ENCODE data around the gene HMX1. TPM values are rescaled to one million over a fixed set of nuclear protein-coding genes. Genes with fewer than 3 reads are reported as not detected.

HMX1 gene
- total RNA-seq, 2 experiments from 2014 or later: not detected

DNA sequence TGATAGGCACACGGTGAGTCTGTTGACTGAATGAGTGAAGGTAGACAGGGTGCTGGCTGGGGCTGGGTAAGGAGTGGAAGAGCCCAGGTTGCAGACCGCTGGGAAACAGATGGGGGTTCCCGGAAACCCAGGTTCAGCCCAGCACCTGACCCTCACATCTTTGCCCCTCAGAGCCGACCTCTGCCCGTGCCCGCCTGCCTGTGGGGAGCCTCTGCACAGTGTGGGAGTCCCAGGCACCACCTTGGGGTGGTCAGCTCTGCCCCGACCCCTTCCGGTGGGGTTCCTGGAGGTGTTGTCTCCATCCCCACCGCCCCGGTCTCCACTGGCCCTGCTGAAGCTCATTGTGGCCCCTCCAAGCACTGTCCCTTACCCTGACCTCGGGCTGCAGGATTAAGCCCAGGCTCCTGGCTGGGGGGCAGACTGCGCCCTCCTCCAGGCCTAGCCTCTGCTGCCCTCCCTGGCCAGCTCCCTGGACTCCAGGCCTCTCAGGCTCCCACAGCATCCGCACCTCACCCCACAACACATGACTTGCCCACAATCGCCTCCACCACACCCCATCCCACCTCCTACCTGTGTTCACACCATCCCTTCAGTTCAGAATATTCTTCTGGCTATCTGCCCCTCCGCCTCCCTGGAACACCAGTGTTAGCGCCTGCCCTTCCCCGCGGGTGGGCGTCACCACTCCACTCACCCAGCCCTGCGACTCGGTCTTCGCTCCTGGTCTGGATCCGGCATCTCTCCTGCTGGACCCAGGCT, 21.4 kb downstream of the HMX1 start:
- no peaks in the 10 kb centered on the region for H3K36me3 Mint-ChIP-seq
- peaks cover 31% of the 10 kb centered on the region for H3K27me3 Mint-ChIP-seq
- H3K9me3 Mint-ChIP-seq: no peaks in the 10 kb centered on the region
- no peaks in the 10 kb centered on the region for H3K4me1 Mint-ChIP-seq
- H3K4me3 Mint-ChIP-seq: no peak overlapping the region
- no peak for DNase-seq
- no peak overlapping the region for H3K27ac Mint-ChIP-seq

DNA sequence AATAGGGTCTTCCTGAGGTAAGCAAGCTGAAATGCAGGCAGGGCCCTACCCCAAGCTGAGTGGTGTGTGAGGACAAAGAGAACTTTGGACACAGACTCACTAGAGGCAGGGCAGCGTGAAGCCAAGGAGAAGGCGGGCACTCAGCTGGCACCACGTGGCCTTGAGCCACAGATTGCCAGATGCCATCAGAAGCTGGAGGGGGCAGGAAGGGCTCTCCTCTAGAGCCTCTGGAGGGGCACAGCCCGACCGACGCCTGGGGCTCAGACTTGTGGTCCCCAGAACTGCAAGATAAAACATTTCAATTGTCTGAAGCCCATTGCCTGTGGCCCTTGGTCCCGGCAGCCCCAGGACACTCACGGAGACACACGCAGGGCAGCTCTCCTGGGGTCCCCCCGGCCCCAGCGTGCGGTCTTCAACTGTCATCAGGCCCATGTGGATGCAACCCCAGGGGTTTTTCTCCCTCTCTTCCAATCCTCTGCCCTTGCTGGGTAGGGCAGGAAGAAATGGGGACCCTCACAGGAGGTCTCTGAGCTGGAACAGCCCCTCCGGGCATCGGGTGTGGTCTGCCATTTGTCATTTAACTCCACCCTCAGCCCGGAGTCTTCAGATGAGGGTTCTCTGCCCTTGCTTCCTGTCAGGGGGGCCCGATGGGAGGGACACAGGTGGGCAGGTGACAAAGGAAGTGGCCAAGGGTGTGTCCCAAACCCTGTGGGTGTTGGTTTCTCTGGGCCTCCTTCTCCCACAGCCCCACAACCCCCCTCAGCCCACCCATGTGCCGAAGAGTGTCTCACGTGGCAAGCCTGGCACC, 22.2 kb downstream of the HMX1 start:
- Mint-ChIP-seq H3K4me3 (no peak overlapping the region), H3K27me3 (peaks cover 23% of the 10 kb centered on the region), H3K4me1 (no peaks in the 10 kb centered on the region), H3K36me3 (no peaks in the 10 kb centered on the region), H3K9me3 (no peaks in the 10 kb centered on the region), H3K27ac (no peak overlapping the region)
- no peak for DNase-seq

DNA sequence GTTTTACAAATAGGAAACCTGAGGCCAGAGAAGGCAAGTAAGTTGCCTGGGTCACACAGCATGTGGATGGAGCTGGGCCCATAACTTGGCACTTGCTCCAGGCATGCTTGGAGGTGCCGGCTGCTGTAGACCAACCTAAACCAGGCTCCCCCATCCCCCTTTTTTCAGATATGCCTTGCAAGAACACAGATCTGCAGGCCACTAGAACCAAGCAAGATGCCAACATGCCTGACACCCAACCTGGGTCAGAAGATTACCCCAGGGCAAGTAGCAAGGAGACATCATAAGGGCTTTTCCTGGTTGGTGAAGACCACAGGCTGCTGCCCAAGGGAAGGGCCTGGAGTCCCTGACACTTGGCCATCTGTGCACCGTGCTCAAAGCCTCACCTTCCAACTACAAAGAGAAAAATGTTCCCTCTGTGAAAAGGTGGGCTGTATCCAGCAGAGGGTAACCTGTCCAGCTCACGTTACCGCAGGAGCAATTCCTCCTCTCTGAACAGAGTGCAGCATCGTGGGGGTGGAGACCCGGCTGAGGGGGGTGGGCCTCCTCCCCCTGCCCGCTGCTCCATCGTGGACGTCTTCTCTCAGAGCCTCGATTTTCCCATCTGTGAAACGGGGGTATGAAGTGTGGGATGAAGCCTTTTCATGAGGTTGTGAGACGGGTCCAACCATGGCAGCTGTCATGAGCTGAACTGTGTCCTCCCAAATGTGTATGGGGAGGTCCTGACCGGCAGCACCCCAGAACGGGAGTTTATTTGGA, 23.0 kb downstream of the HMX1 start:
- Mint-ChIP-seq H3K4me1 (no peaks in the 10 kb centered on the region), H3K36me3 (no peaks in the 10 kb centered on the region), H3K4me3 (no peak overlapping the region), H3K27ac (no peak overlapping the region), H3K9me3 (no peaks in the 10 kb centered on the region), H3K27me3 (peaks cover 20% of the 10 kb centered on the region)
- no peak for DNase-seq

DNA sequence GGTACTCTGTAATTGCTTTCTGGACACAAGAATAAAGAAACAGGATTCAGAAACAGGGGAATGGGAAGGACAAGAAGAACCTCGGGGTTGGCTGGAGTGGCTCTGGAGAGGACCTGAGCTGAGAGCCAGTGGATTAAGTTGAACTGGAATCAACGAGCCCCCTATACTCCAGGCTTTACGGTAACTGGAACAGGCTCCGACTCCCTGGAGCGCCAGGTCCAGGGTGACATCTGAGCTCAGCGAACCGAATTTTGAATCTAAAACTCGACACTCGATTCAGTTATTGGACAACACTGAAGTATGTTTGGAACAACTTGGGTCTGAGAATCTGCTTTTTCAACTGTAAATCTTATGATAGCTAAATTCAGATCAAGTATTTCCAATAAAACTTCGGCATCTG, 23.9 kb downstream of the HMX1 start:
- no peak overlapping the region for H3K4me3 Mint-ChIP-seq
- H3K9me3 Mint-ChIP-seq: no peaks in the 10 kb centered on the region
- H3K27ac Mint-ChIP-seq: no peak overlapping the region
- DNase-seq: no peak
- H3K4me1 Mint-ChIP-seq: no peaks in the 10 kb centered on the region
- no peaks in the 10 kb centered on the region for H3K36me3 Mint-ChIP-seq
- peaks cover 13% of the 10 kb centered on the region for H3K27me3 Mint-ChIP-seq

DNA sequence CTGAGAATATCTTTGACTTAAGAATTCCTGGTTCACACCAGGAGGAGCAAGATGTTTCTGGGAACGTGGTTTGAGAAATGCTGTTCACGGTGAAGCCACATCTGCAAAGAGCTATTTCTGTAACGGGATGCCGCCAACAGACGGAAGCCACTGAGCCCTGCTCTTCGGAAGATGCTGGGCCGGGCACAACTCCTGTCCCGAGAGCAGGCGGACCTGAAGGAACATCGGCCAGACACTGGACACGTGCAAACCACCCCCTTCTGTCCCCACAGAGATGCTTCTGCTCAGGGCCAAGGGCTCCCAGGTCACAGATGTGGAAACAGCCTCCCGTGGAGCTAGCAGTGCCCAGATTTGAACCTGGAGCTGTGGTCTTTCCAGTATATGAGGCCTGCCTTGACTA, 24.3 kb downstream of the HMX1 start:
- DNase-seq: no peak
- Mint-ChIP-seq H3K36me3 (no peaks in the 10 kb centered on the region), H3K27ac (no peak overlapping the region), H3K4me3 (no peak overlapping the region), H3K9me3 (no peaks in the 10 kb centered on the region), H3K27me3 (peaks cover 11% of the 10 kb centered on the region), H3K4me1 (no peaks in the 10 kb centered on the region)

GRCh38 chr4:8846826-8847225, 24.8 kb downstream of the HMX1 start:
- H3K4me1 Mint-ChIP-seq: no peaks in the 10 kb centered on the region
- H3K4me3 Mint-ChIP-seq: no peak overlapping the region
- no peaks in the 10 kb centered on the region for H3K9me3 Mint-ChIP-seq
- no peaks in the 10 kb centered on the region for H3K36me3 Mint-ChIP-seq
- DNase-seq: no peak
- no peak overlapping the region for H3K27ac Mint-ChIP-seq
- H3K27me3 Mint-ChIP-seq: peaks cover 11% of the 10 kb centered on the region

- no peaks in the 10 kb centered on the region for H3K36me3 Mint-ChIP-seq
- H3K4me3 Mint-ChIP-seq: no peak overlapping the region
- H3K4me1 Mint-ChIP-seq: no peaks in the 10 kb centered on the region
- peaks cover 11% of the 10 kb centered on the region for H3K27me3 Mint-ChIP-seq
- no peak for DNase-seq
- no peaks in the 10 kb centered on the region for H3K9me3 Mint-ChIP-seq
- H3K27ac Mint-ChIP-seq: no peak overlapping the region
These were observed 25.5 kb downstream of the HMX1 start for GRCh38 chr4:8846046-8846720.

DNA sequence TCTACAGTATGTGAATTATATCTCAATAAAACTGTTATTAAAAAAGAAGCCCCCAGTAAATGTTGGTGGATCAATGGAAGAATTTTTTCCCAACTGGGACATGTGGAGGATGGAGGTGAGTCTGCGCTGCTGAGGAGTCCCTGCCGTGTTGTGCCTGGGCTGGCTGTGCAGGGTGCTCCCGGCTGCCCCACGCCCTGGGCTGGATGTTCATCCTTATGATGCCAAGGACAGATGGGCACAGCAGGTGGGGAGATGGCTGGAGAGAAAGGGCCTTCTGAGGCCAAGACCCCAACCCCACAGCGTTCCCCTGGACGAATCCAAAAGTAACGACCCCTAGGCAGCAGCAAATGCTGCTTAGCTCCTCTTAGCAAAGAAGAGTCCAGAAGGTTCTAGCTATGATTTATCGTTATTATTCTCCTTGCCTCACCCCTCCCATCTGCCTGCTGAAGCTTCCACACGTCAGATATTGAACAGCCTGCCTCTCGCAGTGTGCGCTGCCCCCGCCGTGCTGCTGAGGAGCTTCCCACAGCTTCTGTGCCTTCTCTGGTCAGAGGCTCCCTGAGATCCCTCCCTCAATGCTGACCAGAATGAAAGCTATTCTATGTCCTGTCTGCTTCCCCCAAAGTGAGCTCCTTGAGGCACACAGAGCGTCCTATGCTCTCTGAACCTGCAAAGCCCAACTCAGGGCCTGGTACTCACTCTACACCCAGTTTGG, 26.5 kb downstream of the HMX1 start:
- Mint-ChIP-seq H3K4me3 (no peak overlapping the region), H3K27me3 (peaks cover 11% of the 10 kb centered on the region), H3K27ac (no peak overlapping the region), H3K4me1 (no peaks in the 10 kb centered on the region), H3K9me3 (no peaks in the 10 kb centered on the region), H3K36me3 (no peaks in the 10 kb centered on the region)
- no peak for DNase-seq

DNA sequence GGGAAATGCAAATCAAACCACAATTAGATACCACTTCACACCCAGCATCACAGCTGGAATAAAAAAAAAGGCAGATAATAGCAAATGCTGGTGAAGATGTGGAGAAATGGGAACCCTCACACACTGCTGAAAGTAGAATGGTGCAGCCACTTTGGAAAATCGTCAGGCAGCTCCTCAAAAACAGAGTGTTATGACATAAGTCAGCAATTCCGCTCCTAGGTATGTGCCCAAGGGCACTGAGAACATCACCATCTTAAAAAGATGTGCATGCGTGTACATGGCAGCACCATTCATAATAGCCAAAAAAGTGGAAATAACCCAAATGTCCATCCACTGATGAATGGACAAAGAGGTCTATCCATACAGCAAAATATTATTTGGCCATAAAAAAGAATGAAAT, 28.0 kb downstream of the HMX1 start:
- DNase-seq: no peak
- H3K36me3 Mint-ChIP-seq: no peaks in the 10 kb centered on the region
- no peak overlapping the region for H3K4me3 Mint-ChIP-seq
- no peak overlapping the region for H3K27ac Mint-ChIP-seq
- no peaks in the 10 kb centered on the region for H3K4me1 Mint-ChIP-seq
- H3K27me3 Mint-ChIP-seq: peaks cover 7% of the 10 kb centered on the region
- H3K9me3 Mint-ChIP-seq: no peaks in the 10 kb centered on the region

GRCh38 chr4:8842614-8843013, 29.0 kb downstream of the HMX1 start:
- no peak overlapping the region for H3K27ac Mint-ChIP-seq
- no peaks in the 10 kb centered on the region for H3K9me3 Mint-ChIP-seq
- peaks cover 4% of the 10 kb centered on the region for H3K27me3 Mint-ChIP-seq
- no peak for DNase-seq
- H3K36me3 Mint-ChIP-seq: no peaks in the 10 kb centered on the region
- no peak overlapping the region for H3K4me3 Mint-ChIP-seq
- H3K4me1 Mint-ChIP-seq: no peaks in the 10 kb centered on the region

DNA sequence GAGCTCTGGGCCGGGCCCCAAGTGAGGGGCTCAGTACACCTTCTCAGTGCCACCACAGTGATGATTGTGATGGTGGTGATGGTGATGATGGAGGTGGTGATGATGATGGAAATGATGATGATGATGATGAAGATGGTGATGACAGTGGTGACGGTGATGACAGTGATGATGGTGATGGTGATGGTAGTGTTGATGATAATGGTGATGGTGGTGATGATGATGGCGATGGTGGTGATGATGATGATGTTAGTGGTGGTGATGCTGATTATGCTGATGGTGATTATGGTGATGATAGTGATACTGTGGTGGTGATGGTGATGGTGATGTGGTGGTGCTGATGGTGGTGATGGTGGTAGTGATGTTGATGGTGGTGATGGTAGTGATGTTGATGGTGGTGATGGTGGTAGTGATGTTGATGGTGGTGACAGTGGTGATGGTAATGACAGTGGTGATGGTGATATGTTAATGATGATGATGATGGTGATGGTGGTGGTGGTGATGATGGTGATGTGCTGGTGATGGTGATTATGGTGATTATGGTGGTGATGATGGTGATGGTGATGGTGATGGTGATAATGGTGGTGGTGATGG, 29.9 kb downstream of the HMX1 start:
- Mint-ChIP-seq H3K36me3 (no peaks in the 10 kb centered on the region), H3K9me3 (no peaks in the 10 kb centered on the region), H3K27ac (no peak overlapping the region), H3K4me3 (no peak overlapping the region), H3K4me1 (no peaks in the 10 kb centered on the region), H3K27me3 (peaks cover 3% of the 10 kb centered on the region)
- DNase-seq: no peak

GRCh38 chr4:8840816-8841455, 30.7 kb downstream of the HMX1 start:
- H3K4me1 Mint-ChIP-seq: no peaks in the 10 kb centered on the region
- peaks cover 3% of the 10 kb centered on the region for H3K27me3 Mint-ChIP-seq
- H3K9me3 Mint-ChIP-seq: no peaks in the 10 kb centered on the region
- H3K27ac Mint-ChIP-seq: no peak overlapping the region
- H3K36me3 Mint-ChIP-seq: no peaks in the 10 kb centered on the region
- H3K4me3 Mint-ChIP-seq: no peak overlapping the region
- no peak for DNase-seq

DNA sequence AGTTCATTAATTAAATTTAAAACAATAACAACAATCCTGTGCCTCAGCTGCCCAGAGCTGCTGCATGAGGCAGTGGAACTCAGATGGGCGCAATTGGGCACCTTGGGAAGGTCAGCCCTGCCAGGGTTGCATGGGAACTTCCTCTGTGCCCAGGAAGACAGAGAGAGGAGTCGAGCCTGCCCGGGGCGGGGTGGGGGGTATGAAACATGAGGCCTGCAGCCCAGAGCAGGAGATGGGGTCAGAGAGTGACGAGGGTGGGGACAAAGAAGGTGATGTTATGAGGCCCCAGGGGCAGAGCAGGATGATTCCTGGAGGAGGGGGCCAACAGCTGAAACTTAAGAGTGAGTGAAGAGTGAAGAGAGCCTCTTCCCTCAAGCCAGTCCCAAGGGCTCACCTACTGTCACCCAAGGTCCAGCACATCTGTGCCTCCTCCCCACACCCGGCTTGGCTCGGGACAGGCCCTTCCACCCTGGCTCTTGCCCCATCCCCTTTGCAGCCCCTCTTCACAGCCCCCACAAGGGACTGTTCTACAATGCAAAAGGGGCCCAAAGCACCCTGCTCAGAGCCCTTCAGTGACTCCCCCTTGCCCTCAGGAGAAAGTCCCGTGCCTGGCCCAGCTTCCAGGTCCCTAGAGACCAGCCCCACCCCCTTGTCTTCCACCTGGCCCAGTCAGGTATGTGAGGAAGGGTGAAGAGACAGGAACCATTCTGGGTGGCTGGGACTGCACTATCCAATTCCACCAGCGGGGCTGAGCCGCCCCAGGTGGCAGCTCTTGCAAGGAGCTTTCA, 31.4 kb downstream of the HMX1 start:
- no peak for DNase-seq
- Mint-ChIP-seq H3K27ac (no peak overlapping the region), H3K36me3 (no peaks in the 10 kb centered on the region), H3K27me3 (peaks cover 3% of the 10 kb centered on the region), H3K4me1 (no peaks in the 10 kb centered on the region), H3K4me3 (no peak overlapping the region), H3K9me3 (no peaks in the 10 kb centered on the region)

Data from activated naive CD8-positive, alpha-beta T cell treated with anti-CD3 and anti-CD28 coated beads for 36 hours (primary cell).